Keratinocyte (primary cell): ENCODE results near the gene CERS4.

Source experiments
- EZH2 ChIP-seq: IDR thresholded peaks from one replicate; pipeline ENCODE4 v1.6.1; 2012; ENCODE audit warnings: inconsistent platforms, mild to moderate bottlenecking, low read length, moderate library complexity
- TF ChIP-seq, protein P1 (sequence below), 3 experiments: IDR thresholded peaks in 1 of 3; conservative IDR thresholded peaks in 1 of 3; optimal IDR thresholded peaks in 1 of 3; 2 replicates in 2 of 3; 3 replicates in 1 of 3; pipeline versions ENCODE3 to v1.5.1; 2011; ENCODE audit warnings: low read length in 3 of 3, mild to moderate bottlenecking in 3 of 3, moderate library complexity in 2 of 3, control low read depth in 1 of 3, inconsistent platforms in 1 of 3; ENCODE audit not compliant: insufficient read depth in 2 of 3; ENCODE audit errors: extremely low read depth in 1 of 3

GRCh38 chr19:8221161-8221560 lies 12.0 kb downstream of the CERS4 start:
- TF ChIP-seq, protein P1, sequence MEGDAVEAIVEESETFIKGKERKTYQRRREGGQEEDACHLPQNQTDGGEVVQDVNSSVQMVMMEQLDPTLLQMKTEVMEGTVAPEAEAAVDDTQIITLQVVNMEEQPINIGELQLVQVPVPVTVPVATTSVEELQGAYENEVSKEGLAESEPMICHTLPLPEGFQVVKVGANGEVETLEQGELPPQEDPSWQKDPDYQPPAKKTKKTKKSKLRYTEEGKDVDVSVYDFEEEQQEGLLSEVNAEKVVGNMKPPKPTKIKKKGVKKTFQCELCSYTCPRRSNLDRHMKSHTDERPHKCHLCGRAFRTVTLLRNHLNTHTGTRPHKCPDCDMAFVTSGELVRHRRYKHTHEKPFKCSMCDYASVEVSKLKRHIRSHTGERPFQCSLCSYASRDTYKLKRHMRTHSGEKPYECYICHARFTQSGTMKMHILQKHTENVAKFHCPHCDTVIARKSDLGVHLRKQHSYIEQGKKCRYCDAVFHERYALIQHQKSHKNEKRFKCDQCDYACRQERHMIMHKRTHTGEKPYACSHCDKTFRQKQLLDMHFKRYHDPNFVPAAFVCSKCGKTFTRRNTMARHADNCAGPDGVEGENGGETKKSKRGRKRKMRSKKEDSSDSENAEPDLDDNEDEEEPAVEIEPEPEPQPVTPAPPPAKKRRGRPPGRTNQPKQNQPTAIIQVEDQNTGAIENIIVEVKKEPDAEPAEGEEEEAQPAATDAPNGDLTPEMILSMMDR (optimal IDR thresholded peaks at IDR 0.05 in 1 of 3, IDR thresholded peaks at IDR 0.05 in 1 of 3, conservative IDR thresholded peaks at IDR 0.05 in 1 of 3; ENCODE audit: extremely low read depth in 1 of 3, insufficient read depth in 2 of 3, low read length in 3 of 3) = no peak
- TF ChIP-seq EZH2 = no peak
